ENCODE results near the gene LDB3.

The LDB3 gene

DNA sequence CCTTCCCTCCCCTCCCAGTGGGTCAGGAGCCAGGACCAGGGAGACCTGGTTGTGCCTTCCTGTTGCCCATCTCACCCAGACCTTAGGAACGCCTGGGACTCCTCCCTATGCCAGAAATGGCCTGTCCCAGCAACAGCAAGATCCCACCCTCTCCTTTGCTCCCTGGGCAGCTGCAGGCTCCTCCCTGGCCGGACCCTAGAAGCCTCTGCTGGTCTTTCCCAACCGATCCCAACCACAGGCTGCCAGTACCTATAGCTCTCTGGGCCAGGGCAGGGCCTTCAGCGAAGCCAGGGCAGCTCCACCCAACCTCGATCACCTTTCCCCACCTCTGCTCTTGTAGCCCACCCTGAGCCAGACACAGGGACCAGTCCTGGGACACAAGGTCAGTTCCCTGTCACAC lies 21.9 kb downstream of the LDB3 start:
- no peaks in the 10 kb centered on the region for H3K4me1 ChIP-seq (ENCODE audit: control insufficient read depth, insufficient read depth, low read length)
- CTCF ChIA-PET: interaction anchor here (0.5 to 1.8 kb wide), 4 partner anchors 14 to 970 kb away, joined by 3 to 5 read pairs (median 4); no protein-coding TSS in a partner anchor
- POLR2A ChIA-PET: no interaction called here
- TF ChIP-seq KLF9 (tag by site-specific recombination; IDR thresholded peaks at IDR 0.05; ENCODE audit: low read depth): no peak
- no peak for TF ChIP-seq ZNF184 (tag by site-specific recombination; IDR thresholded peaks at IDR 0.05)
- TF ChIP-seq ZNF121 (tag by site-specific recombination; IDR thresholded peaks at IDR 0.05): no peak
- no peak for TF ChIP-seq ZNF626 (tag by site-specific recombination; IDR thresholded peaks at IDR 0.05)
- no peak for TF ChIP-seq ZNF292 (tag by site-specific recombination; IDR thresholded peaks at IDR 0.05; ENCODE audit: borderline replicate concordance, low read depth)
- TF ChIP-seq, protein P1, sequence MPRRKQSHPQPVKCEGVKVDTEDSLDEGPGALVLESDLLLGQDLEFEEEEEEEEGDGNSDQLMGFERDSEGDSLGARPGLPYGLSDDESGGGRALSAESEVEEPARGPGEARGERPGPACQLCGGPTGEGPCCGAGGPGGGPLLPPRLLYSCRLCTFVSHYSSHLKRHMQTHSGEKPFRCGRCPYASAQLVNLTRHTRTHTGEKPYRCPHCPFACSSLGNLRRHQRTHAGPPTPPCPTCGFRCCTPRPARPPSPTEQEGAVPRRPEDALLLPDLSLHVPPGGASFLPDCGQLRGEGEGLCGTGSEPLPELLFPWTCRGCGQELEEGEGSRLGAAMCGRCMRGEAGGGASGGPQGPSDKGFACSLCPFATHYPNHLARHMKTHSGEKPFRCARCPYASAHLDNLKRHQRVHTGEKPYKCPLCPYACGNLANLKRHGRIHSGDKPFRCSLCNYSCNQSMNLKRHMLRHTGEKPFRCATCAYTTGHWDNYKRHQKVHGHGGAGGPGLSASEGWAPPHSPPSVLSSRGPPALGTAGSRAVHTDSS (tag by site-specific recombination; IDR thresholded peaks at IDR 0.05): no peak
- no peak for TF ChIP-seq ZNF792 (tag by site-specific recombination; IDR thresholded peaks at IDR 0.05)
- no peak for TF ChIP-seq BCL11A (tag by site-specific recombination; IDR thresholded peaks at IDR 0.05; ENCODE audit: low read depth)
- no peak for TF ChIP-seq ZNF664 (tag by site-specific recombination; IDR thresholded peaks at IDR 0.05)
- no peak for TF ChIP-seq IKZF3 (tag by site-specific recombination; IDR thresholded peaks at IDR 0.05)
- no peak overlapping the region for H3K27ac ChIP-seq (ENCODE audit: extremely low read depth, low read depth, low read length)
- H3K4me3 ChIP-seq (ENCODE audit: low read depth, low read length): no peak overlapping the region
- no peaks in the 10 kb centered on the region for H3K9me3 ChIP-seq (ENCODE audit: control insufficient read depth, insufficient read depth, low read depth, low read length)
- H3K36me3 ChIP-seq (ENCODE audit: control insufficient read depth in 2 of 2, insufficient read depth in 1 of 2, low read length in 2 of 2): no peaks in the 10 kb centered on the region

DNA sequence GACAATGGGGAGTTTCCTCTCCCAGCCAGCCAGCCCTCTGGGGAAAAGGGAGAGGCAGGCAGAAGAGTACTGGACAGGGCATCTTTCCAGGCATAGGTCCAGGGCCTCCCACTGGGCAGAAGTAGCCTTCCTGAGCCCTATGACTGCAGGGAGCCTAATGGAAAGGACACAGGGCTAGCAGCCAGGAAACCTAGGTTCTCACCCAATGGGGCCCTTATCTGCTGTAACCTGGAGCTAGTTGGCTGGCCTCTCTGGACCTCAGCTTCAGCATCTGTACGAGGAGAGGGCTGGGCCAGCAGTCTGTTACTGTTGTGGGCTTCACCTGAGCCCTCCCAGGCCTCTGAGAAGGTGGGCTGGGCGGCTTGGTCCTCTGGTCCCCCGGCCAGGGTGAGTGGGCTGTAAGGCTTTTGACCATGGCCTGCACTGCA lies 22.4 kb downstream of the LDB3 start:
- H3K9me3 ChIP-seq (ENCODE audit: control insufficient read depth, insufficient read depth, low read depth, low read length): no peaks in the 10 kb centered on the region
- H3K27ac ChIP-seq (ENCODE audit: extremely low read depth, low read depth, low read length): no peak overlapping the region
- no peaks in the 10 kb centered on the region for H3K4me1 ChIP-seq (ENCODE audit: control insufficient read depth, insufficient read depth, low read length)
- TF ChIP-seq SCRT1 (tag by site-specific recombination; IDR thresholded peaks at IDR 0.05; ENCODE audit: borderline replicate concordance): no peak
- TF ChIP-seq ZNF10 (tag by site-specific recombination; IDR thresholded peaks at IDR 0.05): no peak
- TF ChIP-seq GLI2 (tag by site-specific recombination; IDR thresholded peaks at IDR 0.05; ENCODE audit: borderline replicate concordance, low read depth): no peak
- TF ChIP-seq, protein P2, sequence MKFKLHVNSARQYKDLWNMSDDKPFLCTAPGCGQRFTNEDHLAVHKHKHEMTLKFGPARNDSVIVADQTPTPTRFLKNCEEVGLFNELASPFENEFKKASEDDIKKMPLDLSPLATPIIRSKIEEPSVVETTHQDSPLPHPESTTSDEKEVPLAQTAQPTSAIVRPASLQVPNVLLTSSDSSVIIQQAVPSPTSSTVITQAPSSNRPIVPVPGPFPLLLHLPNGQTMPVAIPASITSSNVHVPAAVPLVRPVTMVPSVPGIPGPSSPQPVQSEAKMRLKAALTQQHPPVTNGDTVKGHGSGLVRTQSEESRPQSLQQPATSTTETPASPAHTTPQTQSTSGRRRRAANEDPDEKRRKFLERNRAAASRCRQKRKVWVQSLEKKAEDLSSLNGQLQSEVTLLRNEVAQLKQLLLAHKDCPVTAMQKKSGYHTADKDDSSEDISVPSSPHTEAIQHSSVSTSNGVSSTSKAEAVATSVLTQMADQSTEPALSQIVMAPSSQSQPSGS (tag by site-specific recombination; IDR thresholded peaks at IDR 0.05; ENCODE audit: low read depth): no peak
- TF ChIP-seq ZBTB48 (tag by site-specific recombination; IDR thresholded peaks at IDR 0.05): no peak
- no peak for TF ChIP-seq ZNF341 (tag by site-specific recombination; IDR thresholded peaks at IDR 0.05; ENCODE audit: low read depth)
- no peak for TF ChIP-seq ZBTB7A (tag by site-specific recombination; IDR thresholded peaks at IDR 0.05; ENCODE audit: low read depth)
- no peak for TF ChIP-seq ZNF585B (tag by site-specific recombination; IDR thresholded peaks at IDR 0.05)
- TF ChIP-seq, protein P3, sequence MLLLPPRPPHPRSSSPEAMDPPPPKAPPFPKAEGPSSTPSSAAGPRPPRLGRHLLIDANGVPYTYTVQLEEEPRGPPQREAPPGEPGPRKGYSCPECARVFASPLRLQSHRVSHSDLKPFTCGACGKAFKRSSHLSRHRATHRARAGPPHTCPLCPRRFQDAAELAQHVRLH (tag by site-specific recombination; IDR thresholded peaks at IDR 0.05): no peak
- no peak for TF ChIP-seq BCL11B (tag by site-specific recombination; IDR thresholded peaks at IDR 0.05; ENCODE audit: low read depth)
- TF ChIP-seq, protein P4, sequence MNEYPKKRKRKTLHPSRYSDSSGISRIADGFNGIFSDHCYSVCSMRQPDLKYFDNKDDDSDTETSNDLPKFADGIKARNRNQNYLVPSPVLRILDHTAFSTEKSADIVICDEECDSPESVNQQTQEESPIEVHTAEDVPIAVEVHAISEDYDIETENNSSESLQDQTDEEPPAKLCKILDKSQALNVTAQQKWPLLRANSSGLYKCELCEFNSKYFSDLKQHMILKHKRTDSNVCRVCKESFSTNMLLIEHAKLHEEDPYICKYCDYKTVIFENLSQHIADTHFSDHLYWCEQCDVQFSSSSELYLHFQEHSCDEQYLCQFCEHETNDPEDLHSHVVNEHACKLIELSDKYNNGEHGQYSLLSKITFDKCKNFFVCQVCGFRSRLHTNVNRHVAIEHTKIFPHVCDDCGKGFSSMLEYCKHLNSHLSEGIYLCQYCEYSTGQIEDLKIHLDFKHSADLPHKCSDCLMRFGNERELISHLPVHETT (tag by site-specific recombination; IDR thresholded peaks at IDR 0.05): no peak
- no peak for TF ChIP-seq ZNF529 (tag by site-specific recombination; IDR thresholded peaks at IDR 0.05; ENCODE audit: insufficient replicate concordance)
- no peak for TF ChIP-seq ZNF214 (tag by site-specific recombination; IDR thresholded peaks at IDR 0.05; ENCODE audit: borderline replicate concordance)
- ChIA-PET CTCF (interaction anchor here (0.6 to 1.3 kb wide), 3 partner anchors 14 to 970 kb away, joined by 3 to 6 read pairs (median 3); no protein-coding TSS in a partner anchor), POLR2A (no interaction called here)
- no peak overlapping the region for H3K4me3 ChIP-seq (ENCODE audit: low read depth, low read length)
- no peaks in the 10 kb centered on the region for H3K36me3 ChIP-seq (ENCODE audit: control insufficient read depth in 2 of 2, insufficient read depth in 1 of 2, low read length in 2 of 2)
